Muscle layer of duodenum (tissue), 2 donors: Measurements from ENCODE around the gene FAP.

ENCODE experiments used
- H3K27ac ChIP-seq: one replicate; pipeline ENCODE4 v1.7.0; 2013; ENCODE audit warnings: mild to moderate bottlenecking, low read length
- H3K27me3 ChIP-seq: one replicate; pipeline ENCODE4 v1.7.0; 2013; ENCODE audit warnings: low read depth, mild to moderate bottlenecking, control low read depth, low read length
- H3K36me3 ChIP-seq, 2 donors: one replicate each; pipeline ENCODE4 v1.7.0; 2013; ENCODE audit warnings: low read length in 2 of 2, control low read depth in 1 of 2, mild to moderate bottlenecking in 1 of 2; ENCODE audit not compliant: insufficient read depth in 2 of 2, control insufficient read depth in 1 of 2
- H3K4me1 ChIP-seq, 2 donors: one replicate each; pipeline ENCODE4 v1.7.0; 2013; ENCODE audit warnings: low read length in 2 of 2, mild to moderate bottlenecking in 2 of 2, control low read depth in 1 of 2, moderate library complexity in 1 of 2; ENCODE audit not compliant: insufficient read depth in 2 of 2, control insufficient read depth in 1 of 2
- H3K4me3 ChIP-seq, 2 donors: one replicate each; pipeline ENCODE4 v1.7.0; 2013; ENCODE audit warnings: low read length in 2 of 2, low read depth in 1 of 2, mild to moderate bottlenecking in 1 of 2
- H3K9me3 ChIP-seq, 2 donors: one replicate each; pipeline ENCODE4 v1.7.0; 2013; ENCODE audit warnings: low read length in 2 of 2, control low read depth in 1 of 2, mild to moderate bottlenecking in 1 of 2; ENCODE audit not compliant: control insufficient read depth in 1 of 2
- donor health status: healthy.

FAP gene

GRCh38 chr2:162155093-162155492 is 88.2 kb downstream of the FAP start:
- Histone ChIP-seq H3K9me3 (no peaks in the 10 kb centered on the region), H3K27ac (no peak overlapping the region), H3K27me3 (no peaks in the 10 kb centered on the region), H3K36me3 (no peaks in the 10 kb centered on the region), H3K4me1 (no peaks in the 10 kb centered on the region), H3K4me3 (no peak overlapping the region)

- Histone ChIP-seq H3K27ac (no peak overlapping the region), H3K4me1 (no peaks in the 10 kb centered on the region), H3K4me3 (no peak overlapping the region), H3K36me3 (no peaks in the 10 kb centered on the region), H3K9me3 (no peaks in the 10 kb centered on the region), H3K27me3 (no peaks in the 10 kb centered on the region)
These were observed 89.5 kb downstream of the FAP start for GRCh38 chr2:162153608-162154224.

- no peaks in the 10 kb centered on the region for H3K36me3 ChIP-seq
- no peak within 1 kb of the TSS for H3K4me3 ChIP-seq
- no peaks in the 10 kb centered on the region for H3K27me3 ChIP-seq
- H3K9me3 ChIP-seq = no peaks in the 10 kb centered on the region
- H3K27ac ChIP-seq = no peak within 1 kb of the TSS
- H3K4me1 ChIP-seq = no peaks in the 10 kb centered on the region
These were observed 91.1 kb downstream of the FAP start, which contains the start of gene GCG for GRCh38 chr2:162152147-162152546. GCG (minus strand) TSS chr2:162152247; CDS start chr2:162149178, 3,069 bp downstream.

- no peaks in the 10 kb centered on the region for H3K27me3 ChIP-seq
- H3K36me3 ChIP-seq = no peaks in the 10 kb centered on the region
- no peak overlapping the region for H3K27ac ChIP-seq
- H3K4me1 ChIP-seq = no peaks in the 10 kb centered on the region
- H3K4me3 ChIP-seq = no peak overlapping the region
- H3K9me3 ChIP-seq = no peaks in the 10 kb centered on the region
These were observed 93.3 kb downstream of the FAP start for GRCh38 chr2:162149940-162150339.

GRCh38 chr2:162149466-162149865 is 93.8 kb downstream of the FAP start:
- no peak overlapping the region for H3K4me3 ChIP-seq
- H3K27ac ChIP-seq = no peak overlapping the region
- H3K9me3 ChIP-seq = no peaks in the 10 kb centered on the region
- no peaks in the 10 kb centered on the region for H3K36me3 ChIP-seq
- no peaks in the 10 kb centered on the region for H3K4me1 ChIP-seq
- H3K27me3 ChIP-seq = no peaks in the 10 kb centered on the region

GRCh38 chr2:162148956-162149355 is 94.3 kb downstream of the FAP start:
- H3K9me3 ChIP-seq = no peaks in the 10 kb centered on the region
- no peak overlapping the region for H3K4me3 ChIP-seq
- no peaks in the 10 kb centered on the region for H3K36me3 ChIP-seq
- H3K27me3 ChIP-seq = no peaks in the 10 kb centered on the region
- H3K27ac ChIP-seq = no peak overlapping the region
- H3K4me1 ChIP-seq = no peaks in the 10 kb centered on the region

- no peaks in the 10 kb centered on the region for H3K4me1 ChIP-seq
- H3K4me3 ChIP-seq = no peak overlapping the region
- H3K27ac ChIP-seq = no peak overlapping the region
- H3K36me3 ChIP-seq = no peaks in the 10 kb centered on the region
- no peaks in the 10 kb centered on the region for H3K27me3 ChIP-seq
- no peaks in the 10 kb centered on the region for H3K9me3 ChIP-seq
These were observed 99.3 kb downstream of the FAP start for GRCh38 chr2:162143969-162144368.

- Histone ChIP-seq H3K4me1 (no peaks in the 10 kb centered on the region), H3K36me3 (no peaks in the 10 kb centered on the region), H3K27me3 (no peaks in the 10 kb centered on the region), H3K27ac (no peak overlapping the region), H3K9me3 (no peaks in the 10 kb centered on the region), H3K4me3 (no peak overlapping the region)
These were observed 104.9 kb downstream of the FAP start for GRCh38 chr2:162138310-162138709.

- H3K9me3 ChIP-seq = no peaks in the 10 kb centered on the region
- no peaks in the 10 kb centered on the region for H3K36me3 ChIP-seq
- no peaks in the 10 kb centered on the region for H3K27me3 ChIP-seq
- no peaks in the 10 kb centered on the region for H3K4me1 ChIP-seq
- H3K27ac ChIP-seq = no peak overlapping the region
- no peak overlapping the region for H3K4me3 ChIP-seq
These were observed 115.8 kb downstream of the FAP start for GRCh38 chr2:162127422-162127821.

GRCh38 chr2:162126527-162126926 is 116.7 kb downstream of the FAP start:
- no peaks in the 10 kb centered on the region for H3K4me1 ChIP-seq
- H3K9me3 ChIP-seq = no peaks in the 10 kb centered on the region
- H3K4me3 ChIP-seq = no peak overlapping the region
- H3K27me3 ChIP-seq = no peaks in the 10 kb centered on the region
- H3K36me3 ChIP-seq = no peaks in the 10 kb centered on the region
- H3K27ac ChIP-seq = no peak overlapping the region

- Histone ChIP-seq H3K27me3 (no peaks in the 10 kb centered on the region), H3K4me1 (no peaks in the 10 kb centered on the region), H3K36me3 (no peaks in the 10 kb centered on the region), H3K4me3 (no peak overlapping the region), H3K9me3 (no peaks in the 10 kb centered on the region), H3K27ac (no peak overlapping the region)
These were observed 117.1 kb downstream of the FAP start for GRCh38 chr2:162126111-162126519.

- Histone ChIP-seq H3K9me3 (no peaks in the 10 kb centered on the region), H3K36me3 (no peaks in the 10 kb centered on the region), H3K27me3 (no peaks in the 10 kb centered on the region), H3K27ac (no peak overlapping the region), H3K4me1 (no peaks in the 10 kb centered on the region), H3K4me3 (no peak overlapping the region)
These were observed 118.1 kb downstream of the FAP start for GRCh38 chr2:162125138-162125537.
